Spleen (tissue), 11 donors: ENCODE data around the gene KIF19. TPM values are rescaled to one million over a fixed set of nuclear protein-coding genes. Genes with fewer than 3 reads are reported as not detected.

Experiments
- DNase-seq: peaks from one replicate; pipeline ENCODE4 v3.0.0-alpha.2; 2020
- H3K27ac ChIP-seq, 8 donors: fragments of 200-600 bp; sonication (generic) in 7 of 8; 1 replicate in 4 of 8; 2 replicates in 4 of 8; pipeline versions ENCODE4 v1.5.0 to v1.8.0; 2016 to 2021; ENCODE audit warnings: inconsistent platforms in 4 of 8, mild to moderate bottlenecking in 4 of 8, moderate library complexity in 1 of 8
- H3K27me3 ChIP-seq, 7 donors: fragments of 200-600 bp; sonication (generic) in 6 of 7; replicated peaks in 1 of 7; 1 replicate in 4 of 7; 2 replicates in 3 of 7; pipeline versions ENCODE4 v1.5.0 to v1.8.0; 2016 to 2021; ENCODE audit warnings: inconsistent platforms in 3 of 7, mild to moderate bottlenecking in 1 of 7
- H3K36me3 ChIP-seq, 6 donors: fragments of 200-600 bp; sonication (generic) in 5 of 6; 1 replicate in 4 of 6; 2 replicates in 2 of 6; pipeline versions ENCODE4 v1.5.0 to v1.8.0; 2016 to 2021; ENCODE audit warnings: inconsistent platforms in 2 of 6
- H3K4me1 ChIP-seq, 6 donors: fragments of 200-600 bp; sonication (generic) in 5 of 6; 1 replicate in 3 of 6; 2 replicates in 3 of 6; pipeline versions ENCODE4 v1.5.0 to v1.8.0; 2016 to 2021; ENCODE audit warnings: inconsistent platforms in 3 of 6
- H3K4me3 ChIP-seq, 8 donors: fragments of 200-600 bp; sonication (generic) in 7 of 8; 1 replicate in 4 of 8; 2 replicates in 4 of 8; pipeline versions ENCODE4 v1.5.0 to v1.8.0; 2016 to 2021; ENCODE audit warnings: inconsistent platforms in 4 of 8, mild to moderate bottlenecking in 4 of 8, moderate library complexity in 2 of 8
- H3K9me3 ChIP-seq, 8 donors: fragments of 200-600 bp; sonication (generic) in 7 of 8; 1 replicate in 4 of 8; 2 replicates in 4 of 8; pipeline versions ENCODE4 v1.5.0 to v1.8.0; 2016 to 2021; ENCODE audit warnings: inconsistent platforms in 4 of 8
- POLR2A ChIP-seq, 3 donors: fragments of 450-650 bp; IDR thresholded peaks; one replicate each; pipeline ENCODE4 v1.5.1; 2017; ENCODE audit warnings: antibody characterized with exemption in 3 of 3, mild to moderate bottlenecking in 1 of 3
- POLR2AphosphoS5 ChIP-seq, 3 donors: sonication (generic); formaldehyde crosslinking; IDR thresholded peaks; one replicate each; pipeline ENCODE4 v1.5.1; 2017; ENCODE audit warnings: antibody characterized with exemption in 3 of 3
- WGBS, 5 donors: extraction: QIAGEN DNeasy Blood & Tissue Kit in 3 of 5; methylation state at CpG; one replicate each; pipeline versions ENCODE4 v1.1.5 to v1.1.7; 2013 to 2018; 5-methylcytosine and 5-hydroxymethylcytosine counted together
- intact Hi-C: fragments of 100-400 bp; cut with DNase I; formaldehyde crosslinking; loops from one replicate; pipeline ENCODE4 v1.15.0; 2023; ENCODE audit warnings: low total_unique reads
- polyA plus RNA-seq, 3 donors: library from polyadenylated mRNA; stranded (reverse); fragments of 200-250 nt; gene quantifications; one replicate each; pipeline ENCODE4 v1.2.1, GENCODE V29; 2013
- total RNA-seq, 7 donors: library from RNA; depleted of rRNA in 3 of 7; stranded (reverse); fragments of >200 nt in 3 of 7; fragmentation: NEBNext Ultra II Directional in 4 of 7; extraction: Animal tissue kit (Norgen Biotek cat#: 25700) in 4 of 7; gene quantifications; one replicate each; pipeline versions ENCODE4 v1.1.0 to v1.2.1, GENCODE V29; 2016 to 2021
- TF ChIP-seq, protein P1 (sequence below), 11 experiments: fragments of 200-600 bp in 7 of 11; fragments of 450-650 bp in 4 of 11; sonication (generic) in 4 of 11; IDR thresholded peaks in 8 of 11; conservative IDR thresholded peaks in 3 of 11; 1 replicate in 7 of 11; 2 replicates in 4 of 11; pipeline versions ENCODE4 v1.4.0 to v1.8.0; 2016 to 2021; ENCODE audit warnings: antibody characterized with exemption in 11 of 11, inconsistent platforms in 4 of 11, mild to moderate bottlenecking in 1 of 11
- donor health status: healthy with polysubstance abuse.
- donor health status: DM: no; HTN: no; CAD: no; lungs with moderate emphysema.
- donor health status: DM: no; HTN: no; CAD: no.
- donor health status: Bipolar disorder and iron deficiency.
- donor health status: healthy.
- donor health status: DM: no; HTN: no; CAD: no.
- donor health status: DM: yes; HTN: yes; CAD: no.

The KIF19 gene
- total and polyA plus RNA-seq, 10 donors, result 5.7 to 48.2 (median 22.6) TPM

DNA sequence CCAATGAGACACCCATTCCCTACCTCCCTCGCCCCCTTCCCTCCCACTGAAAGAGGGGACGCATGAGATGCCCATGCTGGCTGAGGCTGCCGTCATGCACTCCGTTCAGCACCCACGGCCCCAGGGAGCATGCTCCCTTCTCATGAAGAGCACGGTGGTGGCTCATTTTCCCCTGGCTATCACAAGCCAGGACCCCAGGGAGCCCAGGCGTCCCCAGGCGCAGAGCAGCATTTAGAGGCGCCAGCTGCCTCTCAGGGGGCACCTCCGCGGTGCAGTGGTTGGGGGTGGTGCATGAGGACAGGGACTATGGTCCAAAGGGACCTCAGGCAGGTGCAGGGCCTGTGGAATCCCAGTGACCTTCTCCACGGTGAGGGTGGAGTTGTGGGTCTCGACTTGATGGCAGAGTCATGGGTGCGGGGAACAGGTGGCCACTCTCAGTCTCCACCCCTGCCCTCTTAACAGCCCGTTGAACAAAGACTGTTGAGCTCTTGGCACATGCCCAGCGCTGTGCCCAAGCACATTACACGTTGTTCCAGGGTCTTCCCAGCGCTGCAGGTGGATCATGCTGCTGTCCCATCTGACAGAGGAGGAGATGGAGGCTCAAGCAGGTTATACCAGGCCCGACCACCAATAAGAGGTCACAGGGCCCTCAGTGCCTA is 13.6 kb downstream of the KIF19 start:
- intact Hi-C loops, result no loop called here

DNA sequence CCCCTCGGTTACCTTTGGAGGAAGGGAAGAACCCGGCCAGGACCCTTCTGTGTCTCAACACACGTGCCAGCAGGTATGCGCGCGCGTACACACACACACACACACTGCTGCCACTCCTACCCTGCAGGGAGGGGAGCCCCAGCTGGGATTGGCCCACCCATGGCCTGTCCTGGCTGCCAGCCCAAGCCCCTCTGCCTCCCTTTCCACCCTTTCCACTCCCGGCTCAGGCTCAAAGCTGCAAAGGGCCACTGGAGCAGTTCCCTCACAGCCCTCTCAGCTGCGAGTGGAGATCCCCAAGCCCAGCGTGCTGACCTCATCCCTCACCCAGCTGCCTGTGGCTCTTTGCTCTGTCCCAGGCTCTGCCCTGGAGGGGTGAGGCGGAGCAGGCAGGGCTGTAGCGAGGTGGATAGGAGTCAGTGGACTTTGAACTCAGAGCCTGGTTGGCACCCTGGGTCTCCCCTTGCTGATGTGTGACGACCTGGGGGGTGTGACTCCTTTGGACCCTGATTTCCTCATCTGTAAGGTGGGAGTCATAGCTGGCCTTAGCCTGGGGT is 14.5 kb downstream of the KIF19 start:
- H3K4me1 ChIP-seq, result peaks cover 0 to 70% (median 25%) of the 10 kb centered on the region in 6 donors
- no peak for DNase-seq
- WGBS, 5 donors, result 67 to 83% (median 76%) methylated on average over 10 to 13 of the region's 13 CpGs
- H3K36me3 ChIP-seq, result no peaks in the 10 kb centered on the region
- intact Hi-C loops, result no loop called here
- H3K27ac ChIP-seq, result no peak overlapping the region
- H3K9me3 ChIP-seq, result no peaks in the 10 kb centered on the region
- no peak for TF ChIP-seq POLR2AphosphoS5 (IDR thresholded peaks at IDR 0.05)
- TF ChIP-seq, protein P1, sequence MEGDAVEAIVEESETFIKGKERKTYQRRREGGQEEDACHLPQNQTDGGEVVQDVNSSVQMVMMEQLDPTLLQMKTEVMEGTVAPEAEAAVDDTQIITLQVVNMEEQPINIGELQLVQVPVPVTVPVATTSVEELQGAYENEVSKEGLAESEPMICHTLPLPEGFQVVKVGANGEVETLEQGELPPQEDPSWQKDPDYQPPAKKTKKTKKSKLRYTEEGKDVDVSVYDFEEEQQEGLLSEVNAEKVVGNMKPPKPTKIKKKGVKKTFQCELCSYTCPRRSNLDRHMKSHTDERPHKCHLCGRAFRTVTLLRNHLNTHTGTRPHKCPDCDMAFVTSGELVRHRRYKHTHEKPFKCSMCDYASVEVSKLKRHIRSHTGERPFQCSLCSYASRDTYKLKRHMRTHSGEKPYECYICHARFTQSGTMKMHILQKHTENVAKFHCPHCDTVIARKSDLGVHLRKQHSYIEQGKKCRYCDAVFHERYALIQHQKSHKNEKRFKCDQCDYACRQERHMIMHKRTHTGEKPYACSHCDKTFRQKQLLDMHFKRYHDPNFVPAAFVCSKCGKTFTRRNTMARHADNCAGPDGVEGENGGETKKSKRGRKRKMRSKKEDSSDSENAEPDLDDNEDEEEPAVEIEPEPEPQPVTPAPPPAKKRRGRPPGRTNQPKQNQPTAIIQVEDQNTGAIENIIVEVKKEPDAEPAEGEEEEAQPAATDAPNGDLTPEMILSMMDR (IDR thresholded peaks at IDR 0.05 in 8 of 11, conservative IDR thresholded peaks at IDR 0.05 in 3 of 11), result no peak
- no peak for TF ChIP-seq POLR2A (IDR thresholded peaks at IDR 0.05)
- H3K4me3 ChIP-seq, result no peak overlapping the region
- peaks cover 0 to 53% (median 0%) of the 10 kb centered on the region in 7 donors for H3K27me3 ChIP-seq

More for the DNA sequence above, 13.6 kb downstream of the KIF19 start:
- no peak for DNase-seq
- no peaks in the 10 kb centered on the region for H3K36me3 ChIP-seq
- H3K27me3 ChIP-seq, result peaks cover 0 to 48% (median 0%) of the 10 kb centered on the region in 7 donors
- WGBS, 5 donors, result 67 to 89% (median 83%) methylated on average over 11 to 19 of the region's 19 CpGs
- no peak overlapping the region for H3K27ac ChIP-seq
- no peak overlapping the region for H3K4me3 ChIP-seq
- TF ChIP-seq, protein P1 (IDR thresholded peaks at IDR 0.05 in 8 of 11, conservative IDR thresholded peaks at IDR 0.05 in 3 of 11), result no peak
- TF ChIP-seq POLR2A (IDR thresholded peaks at IDR 0.05) (no peak), POLR2AphosphoS5 (IDR thresholded peaks at IDR 0.05) (no peak)
- H3K4me1 ChIP-seq, result peaks cover 0 to 61% (median 20%) of the 10 kb centered on the region in 6 donors
- no peaks in the 10 kb centered on the region for H3K9me3 ChIP-seq

DNA sequence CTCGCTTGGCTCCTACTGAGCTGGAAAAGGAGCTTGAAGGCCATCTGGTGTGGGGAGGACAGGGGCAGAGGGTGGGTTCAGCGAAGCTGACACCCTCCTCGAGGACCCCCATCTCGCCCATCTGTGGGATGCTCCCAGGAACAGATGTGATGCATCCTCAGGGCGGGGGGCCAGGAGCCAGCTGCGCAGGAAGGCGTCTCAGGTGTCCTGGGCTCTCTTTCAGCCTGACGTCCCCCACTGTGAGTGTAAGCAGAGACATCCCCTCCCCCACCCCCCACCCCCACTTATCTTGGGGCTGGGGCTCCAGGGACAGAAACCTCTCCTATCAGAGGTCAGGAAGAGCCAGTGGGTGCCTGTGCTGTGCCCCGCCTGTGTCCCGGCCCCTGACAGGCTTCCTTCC is 16.2 kb downstream of the KIF19 start:
- H3K27me3 ChIP-seq, result peaks cover 0 to 55% (median 0%) of the 10 kb centered on the region in 7 donors
- H3K4me1 ChIP-seq, result peaks cover 0 to 67% (median 28%) of the 10 kb centered on the region in 6 donors
- DNase-seq, result no peak
- WGBS, 5 donors, result 74 to 83% (median 80%) methylated on average over 7 to 10 of the region's 10 CpGs
- TF ChIP-seq POLR2AphosphoS5 (IDR thresholded peaks at IDR 0.05) (no peak), POLR2A (IDR thresholded peaks at IDR 0.05) (no peak)
- TF ChIP-seq, protein P1 (IDR thresholded peaks at IDR 0.05 in 8 of 11, conservative IDR thresholded peaks at IDR 0.05 in 3 of 11), result no peak
- no peak overlapping the region for H3K27ac ChIP-seq
- no peaks in the 10 kb centered on the region for H3K36me3 ChIP-seq
- no peak overlapping the region for H3K4me3 ChIP-seq
- H3K9me3 ChIP-seq, result no peaks in the 10 kb centered on the region
- intact Hi-C loops, result no loop called here

DNA sequence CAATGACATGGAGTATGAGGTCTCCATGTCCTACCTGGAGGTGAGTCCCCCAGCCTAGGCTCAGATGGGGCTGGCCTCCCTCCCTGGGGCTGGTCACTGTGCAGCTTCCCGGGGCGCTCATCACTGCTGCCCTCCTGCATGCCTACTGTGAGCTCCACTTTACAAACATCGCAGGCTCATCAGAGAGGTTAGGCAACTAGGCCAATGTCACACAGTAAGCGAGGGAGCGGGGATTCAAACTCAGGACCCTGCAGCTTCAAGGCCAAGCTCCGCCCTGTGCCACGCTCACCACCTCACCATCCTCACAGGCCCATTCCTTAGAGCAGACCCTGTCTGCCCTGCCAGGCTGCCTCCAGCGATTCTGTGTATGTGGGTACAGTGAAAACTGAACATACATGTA is 17.1 kb downstream of the KIF19 start:
- peak overlapping the region in 6 of 8 donors; percentile 36 to 54 (median 42) for H3K27ac ChIP-seq
- WGBS, 5 donors, result 79 to 97% (median 84%) methylated on average over 5 to 8 of the region's 8 CpGs
- H3K9me3 ChIP-seq, result no peaks in the 10 kb centered on the region
- no peak for DNase-seq
- peaks cover 0 to 4% (median 0%) of the 10 kb centered on the region in 6 donors for H3K36me3 ChIP-seq
- intact Hi-C loops, result no loop called here
- H3K27me3 ChIP-seq, result peaks cover 0 to 55% (median 0%) of the 10 kb centered on the region in 7 donors
- no peak overlapping the region for H3K4me3 ChIP-seq
- H3K4me1 ChIP-seq, result peaks cover 0 to 58% (median 25%) of the 10 kb centered on the region in 6 donors
- TF ChIP-seq POLR2A (IDR thresholded peaks at IDR 0.05), result no peak
- TF ChIP-seq, protein P1 (IDR thresholded peaks at IDR 0.05 in 8 of 11, conservative IDR thresholded peaks at IDR 0.05 in 3 of 11), result no peak
- TF ChIP-seq POLR2AphosphoS5 (IDR thresholded peaks at IDR 0.05), result no peak
